ENCODE data around the gene SLC8A1. TPM values are rescaled to one million over a fixed set of nuclear protein-coding genes. Genes with fewer than 3 reads are reported as not detected.

Gene SLC8A1
- total and polyA plus RNA-seq, 2 of the 13 experiments (the other 11 are each of a cell fraction or from before 2014, with no cell fraction given), result not detected

DNA sequence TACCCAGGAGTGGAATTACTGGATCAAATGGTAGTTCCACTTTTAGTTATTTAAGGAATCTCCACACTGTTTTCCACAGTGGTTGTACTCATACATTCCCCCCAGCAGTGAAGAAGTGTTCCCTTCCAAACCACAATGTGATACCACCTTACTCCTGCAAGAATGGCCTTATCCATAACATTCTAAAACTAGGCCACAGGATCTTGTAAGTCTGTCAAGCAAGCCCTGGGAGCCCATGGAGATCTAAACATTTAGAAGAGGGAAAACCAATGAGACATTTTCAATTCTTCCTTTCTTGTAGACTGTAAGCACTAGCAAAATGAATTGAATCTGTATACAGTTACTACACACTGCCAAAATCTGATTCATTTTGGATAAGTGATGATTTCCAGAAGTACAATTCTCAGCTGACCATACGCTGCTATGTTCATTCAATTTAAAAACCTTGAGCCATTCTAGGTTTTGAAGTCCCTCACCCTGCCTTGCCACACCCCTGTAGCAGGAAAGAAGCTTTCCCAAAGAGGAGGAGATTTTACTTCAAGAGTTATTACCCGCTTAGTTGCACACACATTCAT, 149.1 kb downstream of the SLC8A1 start:
- CTCF ChIA-PET (ENCODE audit: low intra/inter-chr PET ratio, low total read pairs), result no interaction called here
- H3K4me3 ChIP-seq (replicated peaks in 1 of 3; ENCODE audit: insufficient read depth in 1 of 3, low read depth in 2 of 3, low read length in 3 of 3), result no peak overlapping the region
- FAIRE-seq, result no peak
- H3K27me3 ChIP-seq (ENCODE audit: control insufficient read depth in 1 of 2, insufficient read depth in 2 of 2, low read length in 2 of 2), result no peaks in the 10 kb centered on the region
- no peaks in the 10 kb centered on the region for H3K79me2 ChIP-seq (ENCODE audit: insufficient read depth, low read length)
- no peak for DNase-seq (ENCODE audit: low spot score)
- H3K4me1 ChIP-seq (ENCODE audit: insufficient read depth, low read length), result no peaks in the 10 kb centered on the region
- H3K4me2 ChIP-seq (ENCODE audit: low read depth, low read length), result no peak overlapping the region
- no peak overlapping the region for H3K9ac ChIP-seq (ENCODE audit: insufficient read depth, low read depth, low read length)
- POLR2A ChIA-PET, result no interaction called here
- no peak overlapping the region for H2AFZ ChIP-seq (ENCODE audit: low read length)
- in situ Hi-C loops (cut with HindIII; ENCODE audit: extremely low pct_ligation_motif_present, low pct_unique_long_range_greater_than_20kb), result no loop called here
- no peaks in the 10 kb centered on the region for H3K36me3 ChIP-seq (replicated peaks in 1 of 2; ENCODE audit: control insufficient read depth in 1 of 2, insufficient read depth in 2 of 2, low read length in 2 of 2)
- intact Hi-C loops (cut with micrococcal nuclease; ENCODE audit: unreplicated experiment), result no loop called here
- no peaks in the 10 kb centered on the region for H3K9me3 ChIP-seq (ENCODE audit: low read length)
- no peaks in the 10 kb centered on the region for H4K20me1 ChIP-seq (ENCODE audit: insufficient read depth, low read length)
- 0% methylated on average over 2 of the region's 2 CpGs for WGBS (ENCODE audit: low lambda C conversion rate)
- no peak for ATAC-seq
- no peak overlapping the region for H3K27ac ChIP-seq (ENCODE audit: extremely low read length, insufficient read depth, low read length)
- BruUV-seq (replicated peaks), result no TSS peak
- TF ChIP-seq AGO2 (optimal IDR thresholded peaks at IDR 0.05; ENCODE audit: low read depth, low read length) (no peak), PAWR (CRISPR knock-in tag; IDR thresholded peaks at IDR 0.05; ENCODE audit: borderline replicate concordance) (no peak), KDM3A (CRISPR knock-in tag; IDR thresholded peaks at IDR 0.05; ENCODE audit: low read depth) (no peak), DNMT1 (CRISPR knock-in tag; IDR thresholded peaks at IDR 0.05) (no peak), SIX1 (CRISPR knock-in tag; IDR thresholded peaks at IDR 0.05; ENCODE audit: borderline replicate concordance) (no peak), SMAD3 (CRISPR knock-in tag; IDR thresholded peaks at IDR 0.05) (no peak)
- TF ChIP-seq, protein P1, sequence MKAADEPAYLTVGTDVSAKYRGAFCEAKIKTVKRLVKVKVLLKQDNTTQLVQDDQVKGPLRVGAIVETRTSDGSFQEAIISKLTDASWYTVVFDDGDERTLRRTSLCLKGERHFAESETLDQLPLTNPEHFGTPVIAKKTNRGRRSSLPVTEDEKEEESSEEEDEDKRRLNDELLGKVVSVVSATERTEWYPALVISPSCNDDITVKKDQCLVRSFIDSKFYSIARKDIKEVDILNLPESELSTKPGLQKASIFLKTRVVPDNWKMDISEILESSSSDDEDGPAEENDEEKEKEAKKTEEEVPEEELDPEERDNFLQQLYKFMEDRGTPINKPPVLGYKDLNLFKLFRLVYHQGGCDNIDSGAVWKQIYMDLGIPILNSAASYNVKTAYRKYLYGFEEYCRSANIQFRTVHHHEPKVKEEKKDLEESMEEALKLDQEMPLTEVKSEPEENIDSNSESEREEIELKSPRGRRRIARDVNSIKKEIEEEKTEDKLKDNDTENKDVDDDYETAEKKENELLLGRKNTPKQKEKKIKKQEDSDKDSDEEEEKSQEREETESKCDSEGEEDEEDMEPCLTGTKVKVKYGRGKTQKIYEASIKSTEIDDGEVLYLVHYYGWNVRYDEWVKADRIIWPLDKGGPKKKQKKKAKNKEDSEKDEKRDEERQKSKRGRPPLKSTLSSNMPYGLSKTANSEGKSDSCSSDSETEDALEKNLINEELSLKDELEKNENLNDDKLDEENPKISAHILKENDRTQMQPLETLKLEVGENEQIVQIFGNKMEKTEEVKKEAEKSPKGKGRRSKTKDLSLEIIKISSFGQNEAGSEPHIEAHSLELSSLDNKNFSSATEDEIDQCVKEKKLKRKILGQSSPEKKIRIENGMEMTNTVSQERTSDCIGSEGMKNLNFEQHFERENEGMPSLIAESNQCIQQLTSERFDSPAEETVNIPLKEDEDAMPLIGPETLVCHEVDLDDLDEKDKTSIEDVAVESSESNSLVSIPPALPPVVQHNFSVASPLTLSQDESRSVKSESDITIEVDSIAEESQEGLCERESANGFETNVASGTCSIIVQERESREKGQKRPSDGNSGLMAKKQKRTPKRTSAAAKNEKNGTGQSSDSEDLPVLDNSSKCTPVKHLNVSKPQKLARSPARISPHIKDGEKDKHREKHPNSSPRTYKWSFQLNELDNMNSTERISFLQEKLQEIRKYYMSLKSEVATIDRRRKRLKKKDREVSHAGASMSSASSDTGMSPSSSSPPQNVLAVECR (CRISPR knock-in tag; IDR thresholded peaks at IDR 0.05; ENCODE audit: borderline replicate concordance), result no peak
- TF ChIP-seq, protein P2, sequence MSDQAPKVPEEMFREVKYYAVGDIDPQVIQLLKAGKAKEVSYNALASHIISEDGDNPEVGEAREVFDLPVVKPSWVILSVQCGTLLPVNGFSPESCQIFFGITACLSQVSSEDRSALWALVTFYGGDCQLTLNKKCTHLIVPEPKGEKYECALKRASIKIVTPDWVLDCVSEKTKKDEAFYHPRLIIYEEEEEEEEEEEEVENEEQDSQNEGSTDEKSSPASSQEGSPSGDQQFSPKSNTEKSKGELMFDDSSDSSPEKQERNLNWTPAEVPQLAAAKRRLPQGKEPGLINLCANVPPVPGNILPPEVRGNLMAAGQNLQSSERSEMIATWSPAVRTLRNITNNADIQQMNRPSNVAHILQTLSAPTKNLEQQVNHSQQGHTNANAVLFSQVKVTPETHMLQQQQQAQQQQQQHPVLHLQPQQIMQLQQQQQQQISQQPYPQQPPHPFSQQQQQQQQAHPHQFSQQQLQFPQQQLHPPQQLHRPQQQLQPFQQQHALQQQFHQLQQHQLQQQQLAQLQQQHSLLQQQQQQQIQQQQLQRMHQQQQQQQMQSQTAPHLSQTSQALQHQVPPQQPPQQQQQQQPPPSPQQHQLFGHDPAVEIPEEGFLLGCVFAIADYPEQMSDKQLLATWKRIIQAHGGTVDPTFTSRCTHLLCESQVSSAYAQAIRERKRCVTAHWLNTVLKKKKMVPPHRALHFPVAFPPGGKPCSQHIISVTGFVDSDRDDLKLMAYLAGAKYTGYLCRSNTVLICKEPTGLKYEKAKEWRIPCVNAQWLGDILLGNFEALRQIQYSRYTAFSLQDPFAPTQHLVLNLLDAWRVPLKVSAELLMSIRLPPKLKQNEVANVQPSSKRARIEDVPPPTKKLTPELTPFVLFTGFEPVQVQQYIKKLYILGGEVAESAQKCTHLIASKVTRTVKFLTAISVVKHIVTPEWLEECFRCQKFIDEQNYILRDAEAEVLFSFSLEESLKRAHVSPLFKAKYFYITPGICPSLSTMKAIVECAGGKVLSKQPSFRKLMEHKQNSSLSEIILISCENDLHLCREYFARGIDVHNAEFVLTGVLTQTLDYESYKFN (CRISPR knock-in tag; conservative IDR thresholded peaks at IDR 0.05), result no peak
- TF ChIP-seq, protein P3, sequence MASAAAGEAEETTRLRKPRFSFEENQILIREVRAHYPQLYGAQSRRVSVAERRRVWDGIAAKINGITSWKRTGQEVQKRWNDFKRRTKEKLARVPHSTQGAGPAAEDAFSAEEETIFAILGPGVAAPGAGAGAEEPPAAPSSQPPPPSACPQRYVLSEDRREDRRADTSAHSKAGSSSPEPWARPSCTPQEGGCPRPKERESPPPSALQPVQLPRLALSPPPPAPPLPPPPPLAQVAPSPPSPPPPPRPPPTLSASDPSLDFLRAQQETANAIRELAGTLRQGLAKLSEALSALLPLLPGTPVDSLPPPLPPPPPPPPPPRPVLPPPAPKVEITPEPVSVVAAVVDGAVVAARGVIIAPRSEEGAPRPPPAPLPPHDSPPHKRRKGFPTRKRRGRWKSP (CRISPR knock-in tag; IDR thresholded peaks at IDR 0.05), result no peak
- TF ChIP-seq, protein P4, sequence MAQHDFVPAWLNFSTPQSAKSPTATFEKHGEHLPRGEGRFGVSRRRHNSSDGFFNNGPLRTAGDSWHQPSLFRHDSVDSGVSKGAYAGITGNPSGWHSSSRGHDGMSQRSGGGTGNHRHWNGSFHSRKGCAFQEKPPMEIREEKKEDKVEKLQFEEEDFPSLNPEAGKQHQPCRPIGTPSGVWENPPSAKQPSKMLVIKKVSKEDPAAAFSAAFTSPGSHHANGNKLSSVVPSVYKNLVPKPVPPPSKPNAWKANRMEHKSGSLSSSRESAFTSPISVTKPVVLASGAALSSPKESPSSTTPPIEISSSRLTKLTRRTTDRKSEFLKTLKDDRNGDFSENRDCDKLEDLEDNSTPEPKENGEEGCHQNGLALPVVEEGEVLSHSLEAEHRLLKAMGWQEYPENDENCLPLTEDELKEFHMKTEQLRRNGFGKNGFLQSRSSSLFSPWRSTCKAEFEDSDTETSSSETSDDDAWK (CRISPR knock-in tag; IDR thresholded peaks at IDR 0.05), result no peak
- TF ChIP-seq, protein P5, sequence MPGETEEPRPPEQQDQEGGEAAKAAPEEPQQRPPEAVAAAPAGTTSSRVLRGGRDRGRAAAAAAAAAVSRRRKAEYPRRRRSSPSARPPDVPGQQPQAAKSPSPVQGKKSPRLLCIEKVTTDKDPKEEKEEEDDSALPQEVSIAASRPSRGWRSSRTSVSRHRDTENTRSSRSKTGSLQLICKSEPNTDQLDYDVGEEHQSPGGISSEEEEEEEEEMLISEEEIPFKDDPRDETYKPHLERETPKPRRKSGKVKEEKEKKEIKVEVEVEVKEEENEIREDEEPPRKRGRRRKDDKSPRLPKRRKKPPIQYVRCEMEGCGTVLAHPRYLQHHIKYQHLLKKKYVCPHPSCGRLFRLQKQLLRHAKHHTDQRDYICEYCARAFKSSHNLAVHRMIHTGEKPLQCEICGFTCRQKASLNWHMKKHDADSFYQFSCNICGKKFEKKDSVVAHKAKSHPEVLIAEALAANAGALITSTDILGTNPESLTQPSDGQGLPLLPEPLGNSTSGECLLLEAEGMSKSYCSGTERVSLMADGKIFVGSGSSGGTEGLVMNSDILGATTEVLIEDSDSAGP (CRISPR knock-in tag; IDR thresholded peaks at IDR 0.05; ENCODE audit: borderline replicate concordance), result no peak
